TTC549 (cell line): ENCODE results near the gene GSS.
"Not testable (repeated sequence)": the region's sequence is repeated elsewhere in the genome, so short reads cannot be mapped to it uniquely, and the experiment has no call there.

Experiments used
- FAIRE-seq: peaks from 2 replicates; lab custom pipeline; 2012; peaks lifted over from hg19 to GRCh38; lab: Jason Lieb, UNC

The GSS gene

GRCh38 chr20:34898731-34899130, 56.9 kb downstream of the GSS start:
- FAIRE-seq = not testable (repeated sequence)

- FAIRE-seq = not testable (repeated sequence)
These were observed 57.5 kb downstream of the GSS start for GRCh38 chr20:34898129-34898528.

GRCh38 chr20:34896086-34896621, 59.5 kb downstream of the GSS start:
- no peak for FAIRE-seq

GRCh38 chr20:34895465-34895864, 60.1 kb downstream of the GSS start:
- no peak for FAIRE-seq

GRCh38 chr20:34894723-34895122, 60.9 kb downstream of the GSS start:
- no peak for FAIRE-seq

GRCh38 chr20:34892671-34893070, 62.9 kb downstream of the GSS start:
- FAIRE-seq = no peak

GRCh38 chr20:34891166-34892062, 64.2 kb downstream of the GSS start:
- no peak for FAIRE-seq

GRCh38 chr20:34888468-34888867, 67.1 kb downstream of the GSS start:
- no peak for FAIRE-seq

- no peak for FAIRE-seq
These were observed 68.6 kb downstream of the GSS start for GRCh38 chr20:34887023-34887422.

- FAIRE-seq = no peak
These were observed 69.5 kb downstream of the GSS start for GRCh38 chr20:34886122-34886521.

- no peak for FAIRE-seq
These were observed 71.3 kb downstream of the GSS start for GRCh38 chr20:34884260-34884659.

- no peak for FAIRE-seq
These were observed 71.8 kb downstream of the GSS start for GRCh38 chr20:34883809-34884208.

GRCh38 chr20:34883087-34883688, 72.4 kb downstream of the GSS start:
- no peak for FAIRE-seq

GRCh38 chr20:34881689-34882088, 73.9 kb downstream of the GSS start:
- no peak for FAIRE-seq

GRCh38 chr20:34880971-34881370, 74.6 kb downstream of the GSS start:
- FAIRE-seq = not testable (repeated sequence)

GRCh38 chr20:34880215-34880850, 75.3 kb downstream of the GSS start:
- no peak for FAIRE-seq
